BLaER1 (cell line): Measurements from ENCODE around the gene NKIRAS2.

Experiments used
- H3K27ac ChIP-seq: shearing (Covaris generic); formaldehyde crosslinking; 2 replicates; pipeline ENCODE4 v1.8.1; 2022
- H3K27me3 ChIP-seq: shearing (Covaris generic); formaldehyde crosslinking; 2 replicates; pipeline ENCODE4 v1.8.1; 2022
- H3K36me3 ChIP-seq: shearing (Covaris generic); formaldehyde crosslinking; 2 replicates; pipeline ENCODE4 v1.8.1; 2022
- H3K4me1 ChIP-seq: shearing (Covaris generic); formaldehyde crosslinking; 2 replicates; pipeline ENCODE4 v1.8.1; 2022
- H3K4me2 ChIP-seq: shearing (Covaris generic); formaldehyde crosslinking; 2 replicates; pipeline ENCODE4 v1.8.1; 2022
- H3K4me3 ChIP-seq: shearing (Covaris generic); formaldehyde crosslinking; 2 replicates; pipeline ENCODE4 v1.8.1; 2022
- H3K9ac ChIP-seq: shearing (Covaris generic); formaldehyde crosslinking; 2 replicates; pipeline ENCODE4 v1.8.1; 2022
- H3K9me3 ChIP-seq: shearing (Covaris generic); formaldehyde crosslinking; 2 replicates; pipeline ENCODE4 v1.8.1; 2022
- H4K20me1 ChIP-seq: shearing (Covaris generic); formaldehyde crosslinking; 2 replicates; pipeline ENCODE4 v1.8.1; 2022
- Cebpa-rat ChIP-seq: shearing (Covaris generic); IDR thresholded peaks from 2 replicates; pipeline ENCODE4 v1.8.1; 2022

NKIRAS2 gene

DNA sequence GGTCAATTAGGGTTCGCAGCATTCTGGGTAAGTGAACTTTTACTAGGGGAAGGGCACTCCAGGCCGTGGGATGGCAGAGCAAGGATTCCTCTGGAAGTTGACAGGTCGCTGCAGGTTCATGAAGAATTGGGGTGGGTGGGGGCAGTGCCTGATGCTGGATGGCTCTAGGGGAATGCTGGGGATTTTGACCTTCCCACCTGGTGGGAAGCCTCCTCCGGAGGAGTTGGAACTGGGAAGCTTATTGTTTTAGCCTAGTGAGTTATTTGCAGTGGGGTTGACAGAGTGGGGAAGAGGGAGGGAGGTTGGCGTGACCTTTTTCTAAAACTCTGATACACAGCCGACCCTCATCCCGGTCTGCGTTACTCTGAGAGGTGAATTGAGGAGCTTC, 31.1 kb downstream of the NKIRAS2 start:
- H3K27ac ChIP-seq, result no peak overlapping the region
- TF ChIP-seq Cebpa-rat, result no peak
- peaks cover 23% of the 10 kb centered on the region for H3K4me1 ChIP-seq
- peaks cover 50% of the 10 kb centered on the region for H3K27me3 ChIP-seq
- peak overlapping the region; percentile 83; the same call in 1 of the 2 replicates for H3K4me2 ChIP-seq
- no peaks in the 10 kb centered on the region for H3K36me3 ChIP-seq
- no peaks in the 10 kb centered on the region for H4K20me1 ChIP-seq
- H3K4me3 ChIP-seq, result 0 out of 2 replicates have a peak overlapping the region, but pooled peaks have one; percentile 68
- H3K9me3 ChIP-seq, result no peaks in the 10 kb centered on the region
- H3K9ac ChIP-seq, result no peak overlapping the region

DNA sequence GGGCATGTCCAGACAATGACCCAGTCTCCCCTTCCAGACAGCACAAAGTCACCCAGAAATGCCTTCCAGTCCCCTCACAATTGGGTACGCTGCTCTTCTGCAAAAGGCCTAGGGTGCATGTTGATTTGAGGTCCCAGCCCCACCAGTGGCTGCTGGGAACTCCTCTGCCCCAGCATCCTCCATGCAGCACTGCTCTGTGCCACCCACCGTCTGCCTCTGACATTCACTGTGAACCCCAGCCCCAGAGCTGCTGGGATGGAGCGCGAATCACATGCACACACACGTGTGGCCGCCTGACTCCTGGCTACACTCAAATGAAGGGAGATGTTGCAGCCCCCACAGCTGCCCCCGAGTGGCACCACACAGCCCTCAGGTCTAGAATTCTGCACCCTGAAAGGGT, 31.8 kb downstream of the NKIRAS2 start:
- H3K4me3 ChIP-seq, result no peak overlapping the region
- peaks cover 23% of the 10 kb centered on the region for H3K4me1 ChIP-seq
- H3K4me2 ChIP-seq, result no peak overlapping the region
- H4K20me1 ChIP-seq, result no peaks in the 10 kb centered on the region
- H3K9me3 ChIP-seq, result no peaks in the 10 kb centered on the region
- H3K9ac ChIP-seq, result no peak overlapping the region
- H3K27me3 ChIP-seq, result peaks cover 50% of the 10 kb centered on the region
- no peak for TF ChIP-seq Cebpa-rat
- no peak overlapping the region for H3K27ac ChIP-seq
- no peaks in the 10 kb centered on the region for H3K36me3 ChIP-seq

DNA sequence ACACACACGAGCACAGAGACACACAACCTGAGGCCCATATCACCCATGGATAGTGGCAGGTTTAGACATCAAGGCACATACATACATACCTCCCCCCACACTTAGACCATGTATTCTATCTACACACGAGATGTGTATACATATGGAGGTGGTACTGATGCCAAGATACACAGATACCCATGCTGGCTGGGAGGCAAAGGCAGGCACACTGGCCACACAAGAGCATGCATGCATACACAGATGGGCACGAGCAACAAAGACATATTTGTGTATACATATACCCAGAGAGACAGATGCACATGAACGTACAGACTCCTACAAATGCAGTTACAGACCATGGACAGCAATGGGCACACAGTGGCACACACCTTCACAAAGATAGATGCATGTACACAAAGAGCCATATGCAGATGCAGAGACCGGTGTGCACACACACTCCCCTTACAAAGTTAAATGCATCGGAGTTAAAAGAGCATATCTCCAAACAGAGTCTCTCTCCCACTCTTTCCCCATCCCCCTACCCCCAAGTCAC, 32.5 kb downstream of the NKIRAS2 start:
- Histone ChIP-seq H3K27me3 (peaks cover 50% of the 10 kb centered on the region), H3K4me1 (peaks cover 23% of the 10 kb centered on the region), H3K4me2 (no peak overlapping the region), H3K4me3 (no peak overlapping the region), H4K20me1 (no peaks in the 10 kb centered on the region), H3K9me3 (no peaks in the 10 kb centered on the region), H3K27ac (no peak overlapping the region), H3K36me3 (no peaks in the 10 kb centered on the region), H3K9ac (no peak overlapping the region)
- no peak for TF ChIP-seq Cebpa-rat

DNA sequence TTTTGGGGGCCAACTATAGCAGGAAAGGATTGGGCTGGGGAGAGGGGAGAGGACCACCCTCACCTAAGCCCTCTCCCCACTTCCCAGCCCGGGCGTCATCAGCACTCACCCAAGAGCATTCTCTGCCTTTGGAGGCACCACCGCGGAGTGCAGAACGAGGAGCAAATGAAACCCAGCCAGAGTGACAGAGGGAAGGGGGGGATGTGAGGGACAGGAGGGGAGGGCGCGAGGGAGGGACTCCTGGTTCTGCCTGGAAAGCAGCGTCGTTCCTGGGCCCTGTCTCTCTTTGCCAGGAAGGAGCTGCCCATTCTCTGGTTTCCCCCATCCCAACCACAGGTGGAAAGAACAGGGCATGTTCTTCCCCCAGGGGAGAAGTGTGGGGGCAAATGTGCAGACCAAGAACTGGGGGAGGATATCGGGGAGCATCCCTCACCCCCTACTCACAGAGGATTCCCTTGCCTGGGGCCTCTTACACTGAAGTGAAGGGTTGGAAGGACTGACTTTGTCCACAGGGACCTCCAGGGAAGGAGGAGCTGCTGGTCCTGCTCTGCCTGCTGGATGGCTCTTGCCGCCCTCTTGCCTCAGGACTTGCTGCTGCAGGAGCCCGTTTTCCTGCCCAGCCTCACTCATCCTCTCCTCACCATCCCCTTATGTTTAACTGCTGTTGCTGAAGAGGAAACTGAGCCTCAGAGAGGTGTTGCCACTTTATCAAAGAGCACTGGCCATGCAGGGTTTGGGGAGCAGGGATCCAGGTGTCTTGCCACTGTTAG, 34.0 kb downstream of the NKIRAS2 start:
- Histone ChIP-seq H4K20me1 (no peaks in the 10 kb centered on the region), H3K4me3 (no peak overlapping the region)

DNA sequence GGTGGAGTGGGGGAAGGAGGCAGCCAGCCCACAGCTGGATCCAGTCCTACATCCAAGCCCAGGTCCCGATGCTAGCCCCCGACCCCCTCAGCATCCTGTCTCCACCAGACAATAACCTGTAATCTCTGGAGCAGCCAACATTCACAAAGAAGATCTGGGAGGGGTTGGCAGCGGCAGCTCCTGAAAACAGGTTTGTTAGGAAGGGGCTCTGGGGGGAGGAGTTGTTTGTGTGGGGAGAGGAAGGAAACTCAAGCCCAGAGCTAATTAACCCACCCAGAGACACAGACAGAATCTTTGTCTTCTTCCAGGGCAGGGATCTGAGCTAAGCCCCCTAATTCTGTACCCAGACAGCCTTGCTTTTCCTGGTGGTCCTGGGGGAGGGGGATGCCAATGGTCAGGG, 35.1 kb downstream of the NKIRAS2 start:
- Histone ChIP-seq H3K27ac (no peak overlapping the region), H3K4me1 (peaks cover 24% of the 10 kb centered on the region), H4K20me1 (no peaks in the 10 kb centered on the region), H3K36me3 (no peaks in the 10 kb centered on the region), H3K4me3 (no peak overlapping the region), H3K9me3 (no peaks in the 10 kb centered on the region), H3K27me3 (peaks cover 33% of the 10 kb centered on the region), H3K4me2 (peak overlapping the region; percentile 37; the same call in 1 of the 2 replicates), H3K9ac (no peak overlapping the region)
- no peak for TF ChIP-seq Cebpa-rat

More for the DNA sequence above, 34.0 kb downstream of the NKIRAS2 start:
- TF ChIP-seq Cebpa-rat, result no peak
- no peaks in the 10 kb centered on the region for H3K36me3 ChIP-seq
- no peak overlapping the region for H3K27ac ChIP-seq
- peaks cover 23% of the 10 kb centered on the region for H3K4me1 ChIP-seq
- no peak overlapping the region for H3K9ac ChIP-seq
- H3K27me3 ChIP-seq, result peaks cover 45% of the 10 kb centered on the region
- H3K9me3 ChIP-seq, result no peaks in the 10 kb centered on the region
- H3K4me2 ChIP-seq, result peak overlapping the region; percentile 37

DNA sequence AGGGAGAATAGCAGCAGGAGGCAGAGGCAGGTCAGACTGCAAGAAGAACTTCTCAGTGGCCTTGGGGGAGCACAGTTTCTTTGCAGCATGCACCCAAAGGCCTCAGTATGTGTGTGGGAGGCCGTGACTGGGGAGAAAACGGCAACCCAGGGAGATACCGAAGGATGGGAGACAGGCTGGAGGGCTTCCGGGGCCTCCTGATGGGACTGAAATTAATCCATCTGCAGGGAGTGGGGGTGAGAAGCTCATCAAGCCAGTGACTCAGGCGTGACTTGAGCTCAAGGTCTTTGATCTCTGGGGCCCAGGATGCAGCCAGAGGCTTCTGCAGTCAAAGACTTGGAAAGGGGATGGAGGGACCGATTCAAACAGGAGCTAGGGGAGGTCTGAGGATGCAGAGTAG, 35.6 kb downstream of the NKIRAS2 start:
- Histone ChIP-seq H3K27ac (no peak overlapping the region), H3K4me1 (peaks cover 28% of the 10 kb centered on the region), H3K9me3 (no peaks in the 10 kb centered on the region), H3K4me2 (peak overlapping the region; percentile 37), H4K20me1 (no peaks in the 10 kb centered on the region), H3K27me3 (peaks cover 29% of the 10 kb centered on the region), H3K9ac (no peak overlapping the region), H3K4me3 (no peak overlapping the region), H3K36me3 (no peaks in the 10 kb centered on the region)
- TF ChIP-seq Cebpa-rat, result no peak

DNA sequence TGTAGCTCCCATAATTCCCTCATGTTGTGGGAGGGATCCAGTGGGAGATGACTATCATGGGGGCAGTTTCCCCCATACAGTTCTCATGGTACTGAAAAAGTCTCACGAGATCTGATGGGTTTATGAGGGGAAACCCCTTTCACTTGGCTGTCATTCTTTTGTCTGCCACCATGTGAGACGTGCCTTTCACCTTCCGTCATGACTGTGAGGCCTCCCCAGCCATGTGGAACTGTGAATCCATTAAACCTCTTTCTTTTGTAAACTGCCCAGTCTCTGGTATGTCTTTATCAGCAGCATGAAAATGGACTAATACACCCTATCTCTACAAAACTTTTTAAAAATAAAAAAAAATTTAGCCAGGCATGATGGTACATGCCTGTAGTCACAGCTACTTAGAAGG, 36.7 kb downstream of the NKIRAS2 start:
- Histone ChIP-seq H3K27ac (no peak overlapping the region), H3K4me1 (peaks cover 34% of the 10 kb centered on the region), H3K27me3 (peaks cover 17% of the 10 kb centered on the region), H3K9me3 (no peaks in the 10 kb centered on the region), H3K36me3 (no peaks in the 10 kb centered on the region), H3K4me3 (no peak overlapping the region), H4K20me1 (no peaks in the 10 kb centered on the region), H3K4me2 (no peak overlapping the region), H3K9ac (no peak overlapping the region)
- TF ChIP-seq Cebpa-rat, result no peak

DNA sequence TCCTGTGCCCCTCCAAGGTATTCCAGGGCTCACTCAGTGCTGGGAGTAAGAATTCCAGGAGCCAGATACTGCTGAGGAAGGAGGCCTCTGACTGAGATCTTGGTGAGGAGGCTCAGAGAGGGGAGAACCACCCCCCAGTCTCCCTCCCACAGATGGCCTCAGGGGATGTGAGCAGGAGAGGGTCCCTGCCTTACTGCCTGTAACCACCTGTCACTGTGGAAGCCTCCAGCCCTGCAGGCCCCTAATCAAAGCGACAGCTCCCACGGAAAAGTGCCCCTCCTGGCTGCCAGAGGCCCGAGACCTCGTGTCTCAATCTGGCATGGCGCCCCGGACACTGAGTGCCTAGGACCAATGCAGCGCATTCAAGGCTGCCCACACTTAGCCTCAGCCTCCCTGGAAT, 38.2 kb downstream of the NKIRAS2 start:
- no peak overlapping the region for H3K27ac ChIP-seq
- H3K4me2 ChIP-seq, result no peak overlapping the region
- H4K20me1 ChIP-seq, result no peaks in the 10 kb centered on the region
- H3K4me3 ChIP-seq, result no peak overlapping the region
- TF ChIP-seq Cebpa-rat, result no peak
- no peak overlapping the region for H3K9ac ChIP-seq
- H3K4me1 ChIP-seq, result peaks cover 48% of the 10 kb centered on the region
- H3K36me3 ChIP-seq, result no peaks in the 10 kb centered on the region
- H3K27me3 ChIP-seq, result peaks cover 5% of the 10 kb centered on the region; the same call in 1 of the 2 replicates
- H3K9me3 ChIP-seq, result no peaks in the 10 kb centered on the region

DNA sequence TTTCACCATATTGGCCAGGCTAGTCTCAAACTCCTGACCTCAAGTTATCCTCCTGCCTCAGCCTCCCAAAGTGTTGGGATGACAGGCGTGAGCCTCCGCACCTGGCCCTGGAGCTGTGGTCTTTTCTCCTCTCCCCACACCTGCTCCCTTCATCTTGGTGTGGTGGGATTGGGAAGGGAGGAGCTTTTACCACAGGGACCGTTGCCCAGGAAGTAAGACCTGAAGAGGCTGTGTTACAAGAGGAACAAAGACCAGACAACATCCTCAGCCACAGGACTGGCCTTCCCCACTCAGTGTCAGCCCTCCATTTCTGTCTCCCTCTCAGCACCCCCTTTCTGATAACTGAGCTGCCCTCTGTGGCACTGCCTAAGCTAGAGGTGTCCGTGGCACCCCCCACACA, 39.9 kb downstream of the NKIRAS2 start:
- H3K27me3 ChIP-seq, result no peaks in the 10 kb centered on the region
- H3K9ac ChIP-seq, result no peak overlapping the region
- peaks cover 57% of the 10 kb centered on the region for H3K4me1 ChIP-seq
- H3K9me3 ChIP-seq, result no peaks in the 10 kb centered on the region
- no peaks in the 10 kb centered on the region for H4K20me1 ChIP-seq
- no peaks in the 10 kb centered on the region for H3K36me3 ChIP-seq
- H3K27ac ChIP-seq, result peak overlapping the region; percentile 56
- TF ChIP-seq Cebpa-rat, result no peak
- no peak overlapping the region for H3K4me3 ChIP-seq
- H3K4me2 ChIP-seq, result peak overlapping the region; percentile 44

DNA sequence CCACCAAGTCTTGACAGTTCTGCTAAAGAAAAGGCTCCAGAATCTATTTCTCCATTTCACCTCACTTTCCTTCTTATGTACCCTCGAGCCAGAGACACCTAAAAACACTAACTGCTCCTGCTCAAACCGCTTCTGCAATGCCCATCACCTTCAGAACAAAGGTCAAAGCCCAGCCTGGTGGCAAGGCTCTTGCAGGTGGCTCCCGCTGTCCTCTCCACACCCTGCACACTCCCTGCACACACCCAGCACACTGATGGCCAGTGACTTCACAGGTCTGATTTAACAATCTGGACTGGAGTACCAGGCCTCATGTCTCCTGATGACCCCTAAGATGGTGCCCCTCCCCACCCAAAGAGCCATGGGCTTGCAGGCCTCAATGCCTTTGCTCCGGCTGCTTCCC, 40.3 kb downstream of the NKIRAS2 start:
- peak overlapping the region; percentile 56 for H3K27ac ChIP-seq
- TF ChIP-seq Cebpa-rat, result no peak
- H3K4me1 ChIP-seq, result peaks cover 58% of the 10 kb centered on the region
- no peaks in the 10 kb centered on the region for H3K9me3 ChIP-seq
- H3K27me3 ChIP-seq, result no peaks in the 10 kb centered on the region
- no peaks in the 10 kb centered on the region for H4K20me1 ChIP-seq
- H3K9ac ChIP-seq, result no peak overlapping the region
- H3K4me3 ChIP-seq, result no peak overlapping the region
- H3K36me3 ChIP-seq, result no peaks in the 10 kb centered on the region
- H3K4me2 ChIP-seq, result peak overlapping the region; percentile 44
